Adipocyte (in vitro differentiated cells): Measurements from ENCODE around the gene TUBG2.
A peak's percentile ranks its signal among the peaks of the same experiment; 100 is the strongest.

Experiments
- DNase-seq: peaks from one replicate; pipeline ENCODE4 v3.0.0-alpha.2; 2015; ENCODE audit warnings: low read depth
- H3K27me3 ChIP-seq: replicated peaks from 2 replicates; pipeline ENCODE4 v1.7.0; 2013; ENCODE audit warnings: mild to moderate bottlenecking, low read length, moderate library complexity; ENCODE audit not compliant: control insufficient read depth, insufficient read depth
- H3K36me3 ChIP-seq: 2 replicates; pipeline ENCODE4 v1.7.0; 2013; ENCODE audit warnings: low read length, mild to moderate bottlenecking, moderate library complexity; ENCODE audit not compliant: control insufficient read depth, insufficient read depth, severe bottlenecking
- H3K4me1 ChIP-seq: 2 replicates; pipeline ENCODE4 v1.7.0; 2013; ENCODE audit warnings: mild to moderate bottlenecking, low read length, moderate library complexity; ENCODE audit not compliant: control insufficient read depth, insufficient read depth
- H3K4me3 ChIP-seq: 2 replicates; pipeline ENCODE4 v1.7.0; 2013; ENCODE audit warnings: mild to moderate bottlenecking, low read length, moderate library complexity
- H3K9ac ChIP-seq: 2 replicates; pipeline ENCODE4 v1.7.0; 2013; ENCODE audit warnings: mild to moderate bottlenecking, low read length, moderate library complexity
- H3K9me3 ChIP-seq: 2 replicates; pipeline ENCODE4 v1.7.0; 2013; ENCODE audit warnings: mild to moderate bottlenecking, low read length, moderate library complexity; ENCODE audit not compliant: control insufficient read depth

TUBG2 gene

GRCh38 chr17:42673266-42673884 is 14.3 kb downstream of the TUBG2 start:
- Histone ChIP-seq H3K36me3 (peaks cover 47% of the 10 kb centered on the region), H3K4me1 (peaks cover 27% of the 10 kb centered on the region), H3K9ac (peak overlapping the region; percentile 56), H3K4me3 (peak overlapping the region; percentile 65), H3K9me3 (no peaks in the 10 kb centered on the region), H3K27me3 (no peaks in the 10 kb centered on the region)
- DNase-seq, result no peak

- H3K4me1 ChIP-seq, result peaks cover 31% of the 10 kb centered on the region
- H3K9ac ChIP-seq, result peak overlapping the region; percentile 97
- H3K4me3 ChIP-seq, result peak overlapping the region; percentile 98
- peak; percentile 72 for DNase-seq
- peaks cover 41% of the 10 kb centered on the region for H3K36me3 ChIP-seq
- H3K9me3 ChIP-seq, result no peaks in the 10 kb centered on the region
- no peaks in the 10 kb centered on the region for H3K27me3 ChIP-seq
Measured at GRCh38 chr17:42673885-42674754, 15.0 kb downstream of the TUBG2 start.

GRCh38 chr17:42674755-42675347 is 15.8 kb downstream of the TUBG2 start:
- H3K4me3 ChIP-seq, result peak overlapping the region; percentile 98
- no peak for DNase-seq
- H3K36me3 ChIP-seq, result peaks cover 34% of the 10 kb centered on the region
- no peaks in the 10 kb centered on the region for H3K9me3 ChIP-seq
- H3K4me1 ChIP-seq, result peaks cover 37% of the 10 kb centered on the region
- no peaks in the 10 kb centered on the region for H3K27me3 ChIP-seq
- H3K9ac ChIP-seq, result peak overlapping the region; percentile 97

DNA sequence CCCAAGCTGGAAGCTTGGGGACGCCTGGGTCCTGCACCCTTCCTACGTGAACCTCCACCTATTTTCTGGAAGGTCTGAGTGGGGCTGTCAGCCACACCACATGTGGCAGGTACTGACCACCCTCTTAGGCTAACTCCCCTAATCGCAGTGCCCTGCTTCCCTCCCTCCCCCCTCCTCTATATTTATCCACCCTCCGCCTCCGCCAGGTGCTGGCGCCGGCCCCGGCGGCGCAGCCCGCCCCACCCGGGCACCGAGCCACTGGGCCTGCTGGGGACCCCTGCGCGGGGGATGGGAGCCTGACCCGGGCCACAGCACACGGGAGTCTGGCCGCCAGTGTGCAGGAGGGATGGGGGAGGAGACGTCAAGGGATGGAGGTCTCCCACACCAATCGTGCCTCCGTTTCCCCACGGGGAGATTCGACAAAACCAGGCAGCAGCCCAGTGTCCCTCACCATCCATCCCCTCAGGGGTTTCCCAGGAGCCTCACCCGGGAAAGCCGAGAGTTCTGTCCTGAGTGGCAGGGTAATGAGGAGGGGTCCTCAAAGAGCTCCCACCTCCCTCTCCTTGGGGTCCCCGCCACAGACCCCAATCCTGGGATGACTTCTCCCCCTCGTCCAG is 16.4 kb downstream of the TUBG2 start:
- Histone ChIP-seq H3K27me3 (no peaks in the 10 kb centered on the region), H3K9ac (peak overlapping the region; percentile 97), H3K4me3 (peak overlapping the region; percentile 98), H3K4me1 (peaks cover 42% of the 10 kb centered on the region), H3K9me3 (no peaks in the 10 kb centered on the region), H3K36me3 (peaks cover 30% of the 10 kb centered on the region)
- peak; percentile 14 for DNase-seq

DNA sequence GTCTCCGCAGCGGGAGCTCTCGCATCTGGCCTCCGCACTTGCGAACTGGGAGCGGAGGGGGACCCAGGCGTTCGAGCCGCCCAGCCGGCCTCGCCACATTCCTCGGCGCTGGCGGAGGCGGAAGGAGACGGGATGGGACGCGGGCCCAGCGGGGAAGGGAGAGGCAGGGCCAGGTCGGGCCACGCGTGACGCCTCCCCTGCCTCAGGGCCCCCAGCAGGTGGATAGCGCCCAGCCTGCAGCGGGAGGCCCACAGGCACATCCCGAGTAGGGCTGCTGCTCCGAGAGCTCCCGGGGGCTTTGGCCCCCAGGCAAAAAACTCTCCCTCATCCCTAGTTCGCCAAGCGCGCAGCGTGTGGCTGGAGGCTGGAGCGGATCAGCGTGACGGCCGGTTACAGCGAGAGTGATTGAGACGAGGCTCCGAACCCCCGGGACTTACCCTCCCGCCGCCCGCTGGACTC is 16.9 kb downstream of the TUBG2 start:
- no peaks in the 10 kb centered on the region for H3K27me3 ChIP-seq
- DNase-seq, result peak; percentile 75
- no peaks in the 10 kb centered on the region for H3K9me3 ChIP-seq
- H3K36me3 ChIP-seq, result peaks cover 26% of the 10 kb centered on the region
- peaks cover 44% of the 10 kb centered on the region for H3K4me1 ChIP-seq
- H3K9ac ChIP-seq, result peak overlapping the region; percentile 97
- H3K4me3 ChIP-seq, result peak overlapping the region; percentile 98

DNA sequence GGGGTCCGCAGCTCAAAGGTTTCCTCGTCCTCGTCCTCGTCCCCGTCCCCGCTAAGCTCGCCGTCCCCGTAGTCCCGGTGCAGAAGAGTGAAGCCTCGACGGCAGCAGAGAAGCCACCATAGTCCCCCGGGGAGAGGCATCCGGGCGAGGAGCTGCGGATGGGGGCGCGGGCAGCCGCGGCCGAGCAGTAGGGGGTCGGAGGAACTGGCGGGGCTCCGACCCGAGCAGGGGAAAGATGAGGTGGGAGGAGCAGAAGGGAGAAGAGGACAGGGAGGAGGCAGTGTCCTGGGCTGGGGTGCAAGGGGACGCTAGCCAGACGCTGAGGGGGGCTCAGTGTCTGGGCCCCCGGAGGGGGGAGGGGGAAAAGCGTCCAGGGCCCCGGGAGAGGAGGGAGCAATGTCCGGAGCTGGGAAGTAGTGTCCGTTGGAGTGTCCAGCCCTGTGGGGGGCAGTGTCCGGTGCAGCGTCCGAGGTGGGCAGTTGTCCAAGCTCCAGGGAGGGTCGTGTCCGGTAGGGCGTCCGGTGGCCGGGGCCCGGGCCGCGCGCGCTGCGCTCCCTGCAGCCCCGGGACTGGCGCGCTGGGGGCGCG is 17.4 kb downstream of the TUBG2 start, which contains the start of gene PLEKHH3:
TSS of gene PLEKHH3 (minus strand) at position 571 of the 588 bp plus-strand sequence. CDS start at position 140, 431 bp downstream.
- H3K4me1 ChIP-seq, result peaks cover 44% of the 10 kb centered on the region
- H3K36me3 ChIP-seq, result peaks cover 21% of the 10 kb centered on the region
- no peaks in the 10 kb centered on the region for H3K9me3 ChIP-seq
- DNase-seq, result no peak
- peak within 1 kb of the TSS; percentile 98 for H3K4me3 ChIP-seq
- no peaks in the 10 kb centered on the region for H3K27me3 ChIP-seq
- H3K9ac ChIP-seq, result peak within 1 kb of the TSS; percentile 97

DNA sequence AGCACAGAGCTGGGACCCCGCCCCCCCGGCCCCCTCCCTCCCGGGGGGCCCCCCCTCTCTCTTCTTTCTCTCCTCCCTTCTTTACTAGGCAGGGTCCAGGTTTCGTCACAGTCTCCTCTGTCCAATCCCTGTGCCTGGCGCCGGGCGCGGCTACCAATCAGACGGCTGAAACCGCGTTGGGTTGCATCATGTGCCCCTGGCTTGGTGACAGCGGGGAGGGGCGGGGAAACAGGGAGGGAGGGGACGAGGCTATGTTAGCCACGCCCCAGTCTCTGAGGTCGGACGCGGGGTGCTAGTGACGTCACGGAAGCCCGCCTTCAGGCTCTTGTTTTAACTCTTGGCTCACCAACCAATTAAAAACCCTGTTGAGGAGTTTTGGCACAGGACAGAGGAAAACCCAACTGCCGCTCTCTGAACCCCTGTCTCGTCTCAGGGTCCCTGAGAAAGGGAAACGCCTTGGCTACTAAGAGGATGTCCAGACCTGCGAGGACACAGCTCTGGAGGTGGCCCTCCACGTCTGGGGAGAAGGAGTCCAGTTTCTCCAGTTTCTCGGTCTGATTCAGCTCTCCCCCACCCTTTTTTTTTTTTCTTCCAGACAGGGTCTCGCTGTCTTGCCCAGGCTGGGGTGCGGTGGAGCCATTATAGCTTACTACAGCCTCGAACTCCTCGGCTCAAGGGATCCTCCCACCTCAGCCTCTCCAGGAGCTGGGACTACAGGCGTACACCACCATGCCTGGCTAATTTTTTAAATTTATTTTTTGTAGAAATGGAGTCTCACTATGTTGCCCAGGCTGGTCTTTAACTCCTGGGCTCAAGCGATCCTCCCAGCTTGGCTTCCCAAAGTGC is 18.2 kb downstream of the TUBG2 start:
- peak overlapping the region; percentile 98 for H3K4me3 ChIP-seq
- DNase-seq, result peak; percentile 100
- peaks cover 14% of the 10 kb centered on the region for H3K36me3 ChIP-seq
- H3K4me1 ChIP-seq, result peaks cover 49% of the 10 kb centered on the region
- no peaks in the 10 kb centered on the region for H3K9me3 ChIP-seq
- H3K9ac ChIP-seq, result peak overlapping the region; percentile 97
- no peaks in the 10 kb centered on the region for H3K27me3 ChIP-seq

DNA sequence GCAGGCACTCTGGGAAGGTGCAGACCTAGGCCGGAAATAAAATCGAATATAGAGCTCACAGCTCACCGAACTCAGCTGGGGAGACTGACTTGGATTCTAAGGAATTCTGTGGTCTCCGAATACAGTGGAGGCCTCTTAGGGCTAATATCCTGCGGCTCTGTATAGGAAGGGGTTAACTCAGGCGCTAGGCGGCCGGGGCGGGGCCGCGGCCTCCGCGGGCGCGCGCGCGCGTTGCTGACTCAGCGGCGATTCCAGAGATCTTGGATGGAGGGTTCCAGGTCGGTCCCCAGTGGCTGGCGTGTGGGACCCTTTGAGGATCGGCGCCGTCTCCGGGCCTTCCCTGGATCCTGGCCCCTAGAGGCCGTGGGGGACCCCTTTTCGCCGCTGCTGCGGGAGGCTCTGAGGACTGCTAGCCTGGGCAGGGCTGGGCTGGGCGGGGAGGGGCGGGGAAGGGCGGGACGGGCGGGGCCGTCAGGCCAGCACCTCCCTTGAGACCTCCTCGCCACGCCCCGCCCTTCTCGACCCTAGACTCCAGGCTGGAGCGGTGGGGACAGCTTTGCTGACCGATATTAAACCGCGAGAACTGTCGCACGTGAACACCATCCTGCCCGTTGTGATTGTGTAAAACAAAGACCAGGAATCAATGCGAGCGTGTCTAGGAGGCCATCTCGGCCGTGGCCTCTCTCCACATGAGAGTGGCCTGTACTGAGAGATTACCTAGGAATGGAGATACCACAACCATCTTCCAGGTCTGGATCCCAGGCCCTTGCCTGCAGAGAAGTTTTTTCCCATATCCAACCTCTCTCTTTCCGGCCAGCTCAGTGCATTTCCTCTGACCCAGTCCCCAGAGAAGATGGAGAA is 19.1 kb downstream of the TUBG2 start:
- Histone ChIP-seq H3K27me3 (no peaks in the 10 kb centered on the region), H3K9ac (peak overlapping the region; percentile 88), H3K4me1 (peaks cover 51% of the 10 kb centered on the region), H3K9me3 (no peaks in the 10 kb centered on the region), H3K4me3 (peak overlapping the region; percentile 81), H3K36me3 (peaks cover 4% of the 10 kb centered on the region)
- DNase-seq, result peak; percentile 93

DNA sequence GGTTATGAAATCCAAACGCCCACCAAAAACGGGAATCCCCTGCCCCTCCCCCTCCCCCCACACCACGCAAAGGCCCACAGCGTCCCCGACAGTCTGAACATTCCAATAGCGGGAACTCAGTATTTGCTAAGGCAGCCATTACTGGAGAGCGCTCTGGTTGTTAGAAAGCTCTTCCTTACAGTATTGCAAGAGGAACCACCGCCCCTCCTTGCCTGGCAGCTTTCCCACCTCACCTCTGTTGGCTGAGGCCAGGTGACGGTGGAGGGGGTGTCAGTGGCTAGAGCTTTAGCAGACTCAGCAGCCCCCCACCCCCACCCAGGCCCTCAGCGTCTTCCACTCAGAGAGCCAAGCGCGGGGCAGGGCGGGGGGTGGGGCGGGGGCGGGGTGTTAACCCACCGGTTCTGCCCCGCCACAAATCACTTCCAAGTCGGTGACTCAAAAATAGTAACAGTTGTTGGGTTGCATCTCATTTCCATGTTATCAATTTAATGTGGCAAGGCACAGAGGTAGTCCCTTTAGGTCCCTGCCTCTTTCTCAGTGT is 19.9 kb downstream of the TUBG2 start:
- no peaks in the 10 kb centered on the region for H3K36me3 ChIP-seq
- DNase-seq, result peak; percentile 64
- no peaks in the 10 kb centered on the region for H3K27me3 ChIP-seq
- peak overlapping the region; percentile 86 for H3K9ac ChIP-seq
- H3K4me1 ChIP-seq, result peaks cover 48% of the 10 kb centered on the region
- peak overlapping the region; percentile 81 for H3K4me3 ChIP-seq
- H3K9me3 ChIP-seq, result no peaks in the 10 kb centered on the region
